LNCaP clone FGC (cell line): ENCODE data around the gene EEIG1.

ENCODE experiments used
- DNase-seq: peaks from one replicate; pipeline ENCODE4 v3.0.0-alpha.2; 2011; ENCODE audit warnings: low read depth
- H3K4me3 ChIP-seq: 2 replicates; pipeline ENCODE4 v1.5.1; 2011; ENCODE audit warnings: mild to moderate bottlenecking, low read depth, low read length, control low read depth
- CTCF ChIP-seq: IDR thresholded peaks from 2 replicates; pipeline ENCODE4 v1.5.1; 2012; ENCODE audit warnings: mild to moderate bottlenecking; ENCODE audit not compliant: control insufficient read depth, insufficient read depth; ENCODE audit errors: extremely low read depth

The EEIG1 gene

GRCh38 chr9:127961155-127961490 is 19.7 kb downstream of the EEIG1 start:
- TF ChIP-seq CTCF = no peak
- H3K4me3 ChIP-seq = no peak overlapping the region
- DNase-seq = no peak

GRCh38 chr9:127960410-127961154 is 20.2 kb downstream of the EEIG1 start:
- DNase-seq = no peak
- no peak overlapping the region for H3K4me3 ChIP-seq
- TF ChIP-seq CTCF = no peak

- no peak for DNase-seq
- no peak for TF ChIP-seq CTCF
- no peak overlapping the region for H3K4me3 ChIP-seq
Measured at GRCh38 chr9:127959841-127960409, 20.9 kb downstream of the EEIG1 start.

- no peak overlapping the region for H3K4me3 ChIP-seq
- no peak for TF ChIP-seq CTCF
- DNase-seq = no peak
Measured at GRCh38 chr9:127959398-127959797, 21.4 kb downstream of the EEIG1 start.

GRCh38 chr9:127958728-127959127 is 22.1 kb downstream of the EEIG1 start:
- no peak for DNase-seq
- TF ChIP-seq CTCF = no peak
- H3K4me3 ChIP-seq = no peak overlapping the region

GRCh38 chr9:127955294-127956015 is 25.3 kb downstream of the EEIG1 start:
- DNase-seq = peak; percentile 98
- H3K4me3 ChIP-seq = 0 out of 2 replicates have a peak overlapping the region, but pooled peaks have one; percentile 5
- TF ChIP-seq CTCF = peak; percentile 50

- TF ChIP-seq CTCF = no peak
- DNase-seq = no peak
- no peak overlapping the region for H3K4me3 ChIP-seq
Measured at GRCh38 chr9:127954831-127955293, 25.9 kb downstream of the EEIG1 start.
